22Rv1 (cell line): ENCODE data around the gene ATP13A3.

Experiments used
- CTCF ChIP-seq: fragments of 450-650 bp; IDR thresholded peaks from 2 replicates; pipeline ENCODE4 v1.5.1; 2017; ENCODE audit warnings: mild to moderate bottlenecking
- ZFX ChIP-seq: fragments of 450-650 bp; IDR thresholded peaks from 2 replicates; pipeline ENCODE4 v1.6.1; 2017; ENCODE audit warnings: antibody characterized with exemption, borderline replicate concordance

DNA sequence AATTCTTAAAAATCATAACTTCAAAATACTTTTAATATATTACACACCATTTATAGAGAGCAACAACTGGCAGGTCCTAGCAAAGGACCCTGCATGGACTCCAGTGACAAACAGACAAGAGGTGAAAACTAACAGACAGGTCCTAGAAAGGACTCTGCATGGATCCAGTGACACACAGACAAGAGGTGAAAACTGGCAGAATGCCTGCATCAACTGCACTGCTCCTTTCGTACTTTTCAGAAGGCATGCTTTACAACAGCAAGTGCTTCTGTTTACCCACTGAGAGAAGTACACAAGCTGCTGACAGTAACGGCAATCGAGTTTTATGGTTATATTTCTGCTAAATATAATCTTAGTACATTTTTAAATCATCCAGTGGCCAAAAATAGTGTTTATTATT is 63.5 kb downstream of the ATP13A3 start:
- TF ChIP-seq CTCF: no peak
- TF ChIP-seq ZFX: no peak
